T47D (cell line): ENCODE results near the gene ALG14.
"Not testable (repeated sequence)": the region's sequence is repeated elsewhere in the genome, so short reads cannot be mapped to it uniquely, and the experiment has no call there.

Source experiments
- DNase-seq, 2 experiments: peaks; one replicate each; pipeline versions ENCODE4 v3.0.0 to v3.0.0-alpha.2; 2011 to 2012; ENCODE audit warnings: low read depth in 1 of 2, low spot score in 1 of 2
- JUND ChIP-seq: IDR thresholded peaks from 2 replicates; pipeline ENCODE4 v1.6.1; 2012; ENCODE audit warnings: low read depth
- in situ Hi-C: cut with HindIII; loops from 2 replicates; pipeline ENCODE4 v1.10.0; 2016; ENCODE audit warnings: low sequenced_read_pairs, low pct_unique_long_range_greater_than_20kb

ALG14 gene

GRCh38 chr1:95023399-95024043, 49.2 kb downstream of the ALG14 start:
- in situ Hi-C loops = no loop called here
- TF ChIP-seq JUND = no peak
- no peak for DNase-seq

- no peak for TF ChIP-seq JUND
- DNase-seq = no peak
- in situ Hi-C loops = no loop called here
These were observed 50.2 kb downstream of the ALG14 start for GRCh38 chr1:95022644-95022926.

DNA sequence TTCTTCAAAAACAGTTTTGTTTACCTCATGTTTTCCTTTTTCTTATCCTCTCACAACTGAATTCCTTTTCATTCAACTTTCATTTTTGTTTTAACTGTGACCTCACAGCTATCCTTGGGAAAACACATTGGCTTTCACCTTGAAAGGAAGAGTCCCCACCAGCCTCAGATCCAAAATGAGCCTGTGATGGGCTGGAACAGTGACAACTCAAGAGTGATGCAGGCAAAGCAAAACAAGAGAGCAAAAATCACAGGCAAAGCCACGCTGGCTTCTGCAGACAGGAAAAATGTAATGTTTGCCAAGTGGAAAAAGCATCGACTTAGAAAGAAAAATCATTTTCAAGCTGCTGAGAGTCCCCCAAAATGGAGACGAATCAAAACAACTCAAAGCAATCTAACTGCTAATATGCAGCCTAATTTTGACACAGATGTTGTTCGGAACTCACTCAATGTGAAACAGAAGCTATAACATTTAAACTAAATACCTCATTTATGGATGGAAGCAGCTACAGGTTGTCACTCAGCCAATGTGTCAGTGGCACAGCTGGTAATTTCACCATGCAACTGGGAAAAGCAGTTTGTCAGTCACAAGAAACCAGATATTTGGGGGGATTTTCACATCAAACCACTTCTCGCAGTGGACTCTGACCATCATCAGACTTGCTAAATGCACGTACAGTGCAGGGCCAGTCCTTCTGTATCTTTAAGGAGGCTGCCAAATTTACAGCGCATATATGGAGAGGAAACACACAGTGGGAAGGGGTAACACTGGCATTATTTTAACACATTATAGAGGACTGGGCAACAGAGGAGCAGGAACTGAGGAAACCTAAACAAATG, 50.7 kb downstream of the ALG14 start:
- TF ChIP-seq JUND = no peak
- no peak for DNase-seq
- in situ Hi-C loops = no loop called here

DNA sequence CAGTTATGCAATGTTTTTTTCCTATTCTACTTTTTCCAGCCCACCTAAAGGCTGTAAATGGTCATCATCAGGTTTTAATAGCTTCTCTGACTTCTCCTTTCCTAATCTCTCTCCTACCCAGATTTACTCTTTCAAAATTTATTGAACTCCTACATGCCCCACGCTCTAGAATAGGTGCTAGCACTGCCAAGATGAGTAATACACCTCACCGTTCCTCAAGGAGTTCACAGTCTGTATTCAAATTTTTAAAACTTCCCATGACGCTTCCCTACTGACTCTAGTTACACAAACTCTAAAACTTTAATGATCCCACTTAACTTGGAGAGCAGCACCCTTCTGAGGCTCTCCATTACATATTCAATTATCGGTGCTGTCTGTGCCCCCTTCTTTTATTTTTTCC, 51.6 kb downstream of the ALG14 start:
- in situ Hi-C loops = no loop called here
- TF ChIP-seq JUND = no peak
- DNase-seq = no peak

GRCh38 chr1:95019466-95019865, 53.3 kb downstream of the ALG14 start:
- DNase-seq, in situ Hi-C loops: not testable (repeated sequence)

DNA sequence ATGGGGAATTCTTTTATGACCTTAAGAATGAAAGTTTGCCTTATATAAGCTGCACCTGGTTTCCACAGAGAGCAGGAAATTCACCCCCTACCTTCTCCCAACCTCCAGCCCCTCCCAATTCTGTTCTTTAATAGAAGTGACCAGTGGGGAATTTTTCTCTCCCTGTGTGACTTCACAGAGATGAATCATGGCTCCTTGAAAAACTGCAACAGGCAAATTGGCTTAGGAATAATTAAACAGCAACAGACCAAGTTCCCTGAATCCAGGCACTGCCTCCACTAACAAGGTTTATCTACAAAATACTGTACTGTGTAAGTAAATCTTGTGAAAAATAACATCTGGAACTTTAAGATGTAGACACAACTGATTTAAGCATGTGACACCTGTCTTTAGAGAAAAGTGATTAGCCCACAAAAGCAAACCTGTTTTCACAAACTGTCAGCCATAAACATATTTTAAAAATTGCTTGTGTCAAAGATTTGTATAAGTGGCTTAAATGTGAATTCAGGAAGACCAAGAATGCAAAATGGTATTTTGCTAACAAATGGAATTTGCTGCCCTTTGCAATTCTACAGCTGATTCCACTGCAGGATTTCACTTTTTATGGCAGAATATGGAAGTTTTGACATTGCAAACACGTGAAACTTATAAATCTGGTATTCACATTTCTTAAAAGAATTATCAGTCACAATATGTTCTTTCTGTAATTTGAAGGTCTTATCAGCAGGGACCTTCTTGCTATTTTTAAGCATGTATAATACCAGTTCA, 54.0 kb downstream of the ALG14 start:
- no peak for TF ChIP-seq JUND
- DNase-seq = no peak
- in situ Hi-C loops = no loop called here

DNA sequence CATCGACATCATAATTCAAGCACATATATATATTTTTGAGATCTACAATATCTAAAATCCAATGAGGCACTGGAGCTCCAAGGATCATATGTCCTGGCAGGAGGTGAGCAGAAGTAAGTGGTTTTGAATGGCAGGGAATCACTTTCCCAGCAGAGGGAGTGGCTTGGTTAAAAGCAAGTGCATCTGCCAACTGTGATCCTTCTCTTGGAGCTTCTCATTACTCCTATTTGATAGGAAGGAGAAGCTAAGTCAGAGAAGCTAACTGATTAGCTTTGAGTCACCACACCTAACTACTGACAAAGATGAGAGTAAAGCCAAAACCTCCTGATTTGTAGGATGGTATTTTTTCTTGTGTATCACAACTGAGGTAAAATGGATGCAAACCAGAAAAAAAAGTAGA, 55.0 kb downstream of the ALG14 start:
- TF ChIP-seq JUND = no peak
- in situ Hi-C loops = no loop called here
- DNase-seq = no peak

GRCh38 chr1:95015076-95015475, 57.7 kb downstream of the ALG14 start:
- DNase-seq = no peak
- TF ChIP-seq JUND = no peak
- in situ Hi-C loops = no loop called here

- no peak for TF ChIP-seq JUND
- DNase-seq = peak in 1 of 2 experiments; percentile 58
- in situ Hi-C loops = no loop called here
These were observed 58.7 kb downstream of the ALG14 start for GRCh38 chr1:95013950-95014574.

GRCh38 chr1:95012389-95012788, 60.4 kb downstream of the ALG14 start:
- in situ Hi-C loops = no loop called here
- TF ChIP-seq JUND = no peak
- no peak for DNase-seq

DNA sequence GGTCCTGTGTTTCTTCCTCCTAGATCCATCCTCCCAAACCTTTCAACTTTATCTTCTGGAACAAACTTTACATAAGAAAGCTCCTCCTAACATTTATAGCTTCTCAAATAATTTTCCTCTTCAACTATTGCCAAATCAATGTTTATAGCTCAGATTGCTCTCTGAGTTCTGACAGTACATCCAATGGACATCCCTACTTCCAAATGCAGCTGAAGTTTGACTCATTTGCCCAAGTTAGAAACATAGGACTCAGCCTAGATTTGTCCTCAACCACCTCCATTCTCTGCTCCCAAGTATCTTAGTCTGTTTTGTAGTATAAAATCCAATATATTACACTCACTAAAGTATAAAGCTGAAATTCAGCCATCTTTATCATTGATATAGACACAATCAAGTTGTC, 62.6 kb downstream of the ALG14 start:
- in situ Hi-C loops = no loop called here
- no peak for DNase-seq
- no peak for TF ChIP-seq JUND

DNA sequence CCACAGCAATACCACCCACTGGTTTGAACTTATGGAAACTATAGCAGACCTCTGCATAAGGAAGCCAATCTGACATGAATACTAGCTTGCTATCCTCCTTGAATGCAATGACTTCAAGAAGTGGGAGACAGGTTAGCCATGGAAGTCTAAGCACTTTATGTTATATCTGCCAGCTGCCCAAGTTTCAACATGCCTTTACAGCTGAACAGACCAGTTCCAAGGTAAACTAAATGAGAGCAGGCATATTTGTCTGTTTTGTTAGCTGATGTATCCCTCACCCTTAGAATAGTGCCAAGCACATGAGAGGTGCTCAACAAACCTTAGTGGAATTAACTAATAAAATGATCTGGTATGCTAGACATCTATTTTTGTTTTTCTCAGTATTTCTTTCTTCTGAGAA, 65.1 kb downstream of the ALG14 start:
- DNase-seq = peak; percentile 8 to 87
- in situ Hi-C loops = no loop called here
- TF ChIP-seq JUND = peak; percentile 44; the same call in 1 of the 2 replicates

- in situ Hi-C loops = no loop called here
- no peak for DNase-seq
- TF ChIP-seq JUND = no peak
These were observed 66.1 kb downstream of the ALG14 start for GRCh38 chr1:95006681-95007080.
